Measurements from ENCODE around the gene WDFY2.

DNA sequence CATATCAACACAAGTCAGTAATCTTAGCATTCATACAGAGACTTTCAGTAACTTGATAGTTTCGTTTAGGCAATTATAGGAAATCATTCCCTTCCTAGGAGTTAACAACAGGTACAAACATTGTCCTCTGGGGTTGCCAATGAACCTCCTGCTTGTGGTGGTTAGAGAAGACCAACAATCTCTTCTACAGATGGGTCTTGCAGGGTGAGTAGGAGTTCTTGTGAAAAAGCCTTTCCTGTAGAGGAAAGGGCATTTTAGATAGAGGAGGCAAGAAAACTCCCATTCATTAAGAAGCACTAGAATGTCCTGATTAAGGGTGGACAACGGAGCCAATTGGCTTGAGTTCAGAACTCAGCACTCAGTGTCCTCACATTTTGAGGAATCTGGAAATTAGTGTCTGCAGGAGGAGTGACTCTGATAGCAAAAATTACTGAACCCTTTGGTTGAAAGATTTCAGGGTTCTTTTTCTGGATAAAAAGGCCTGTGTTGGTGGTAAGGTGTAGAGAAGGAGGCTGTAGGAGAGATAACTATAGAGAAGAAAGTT, 4.2 kb downstream of the WDFY2 start:
- TF ChIP-seq EZH2 (IDR thresholded peaks at IDR 0.05) (no peak), POLR2AphosphoS5 (IDR thresholded peaks at IDR 0.05; ENCODE audit: borderline replicate concordance, low read depth, low read length) (no peak), FOXP2 (optimal IDR thresholded peaks at IDR 0.05; ENCODE audit: control extremely low read depth, extremely low read length, insufficient read depth) (no peak)
